ENCODE data around the gene GPRC5C. TPM values are rescaled to one million over a fixed set of nuclear protein-coding genes. Genes with fewer than 3 reads are reported as not detected.

GPRC5C gene
- total RNA-seq, 1 experiment from 2014 or later = 37.3 TPM

DNA sequence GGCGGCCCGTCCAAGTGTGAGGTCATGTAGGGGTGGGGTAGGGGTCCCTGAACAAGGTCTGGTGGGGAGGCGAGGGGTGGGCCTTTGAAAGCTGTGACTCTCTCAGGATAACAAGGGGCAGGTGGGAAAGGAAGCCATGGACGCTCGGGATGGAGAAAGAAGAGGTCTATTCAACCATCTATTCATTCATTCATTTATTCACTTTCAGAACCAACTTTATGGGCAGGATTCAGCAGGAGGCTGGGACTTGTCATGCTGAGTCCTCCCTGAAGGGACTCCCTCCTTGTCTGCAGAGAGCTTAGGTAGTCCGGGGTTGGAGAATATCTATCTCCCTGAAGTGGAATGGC, 25.9 kb downstream of the GPRC5C start:
- BruUV-seq (replicated peaks) = no TSS peak
- DNase-seq = no peak
- CTCF ChIA-PET = interaction anchor here (1.7 to 2.0 kb wide), 2 partner anchors 78 to 90 kb away, joined by 5 to 27 read pairs; no protein-coding TSS in a partner anchor
- no peaks in the 10 kb centered on the region for H3K9me3 Mint-ChIP-seq (ENCODE audit: low read depth, unreplicated experiment)
- H3K36me3 Mint-ChIP-seq (ENCODE audit: insufficient read depth, unreplicated experiment) = no peaks in the 10 kb centered on the region
- no peak overlapping the region for H3K4me3 Mint-ChIP-seq (ENCODE audit: low read depth, unreplicated experiment)
- TF ChIP-seq, protein P1, sequence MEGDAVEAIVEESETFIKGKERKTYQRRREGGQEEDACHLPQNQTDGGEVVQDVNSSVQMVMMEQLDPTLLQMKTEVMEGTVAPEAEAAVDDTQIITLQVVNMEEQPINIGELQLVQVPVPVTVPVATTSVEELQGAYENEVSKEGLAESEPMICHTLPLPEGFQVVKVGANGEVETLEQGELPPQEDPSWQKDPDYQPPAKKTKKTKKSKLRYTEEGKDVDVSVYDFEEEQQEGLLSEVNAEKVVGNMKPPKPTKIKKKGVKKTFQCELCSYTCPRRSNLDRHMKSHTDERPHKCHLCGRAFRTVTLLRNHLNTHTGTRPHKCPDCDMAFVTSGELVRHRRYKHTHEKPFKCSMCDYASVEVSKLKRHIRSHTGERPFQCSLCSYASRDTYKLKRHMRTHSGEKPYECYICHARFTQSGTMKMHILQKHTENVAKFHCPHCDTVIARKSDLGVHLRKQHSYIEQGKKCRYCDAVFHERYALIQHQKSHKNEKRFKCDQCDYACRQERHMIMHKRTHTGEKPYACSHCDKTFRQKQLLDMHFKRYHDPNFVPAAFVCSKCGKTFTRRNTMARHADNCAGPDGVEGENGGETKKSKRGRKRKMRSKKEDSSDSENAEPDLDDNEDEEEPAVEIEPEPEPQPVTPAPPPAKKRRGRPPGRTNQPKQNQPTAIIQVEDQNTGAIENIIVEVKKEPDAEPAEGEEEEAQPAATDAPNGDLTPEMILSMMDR (IDR thresholded peaks at IDR 0.05; ENCODE audit: unreplicated experiment) = no peak
- H3K27me3 Mint-ChIP-seq (ENCODE audit: unreplicated experiment) = peaks cover 47% of the 10 kb centered on the region
- intact Hi-C loops (cut with micrococcal nuclease; ENCODE audit: unreplicated experiment) = loop anchor here (1.0 to 5.0 kb wide), 3 partner anchors 35 to 78 kb away; no protein-coding TSS in a partner anchor
- H3K27ac Mint-ChIP-seq (ENCODE audit: unreplicated experiment) = no peak overlapping the region
- no peaks in the 10 kb centered on the region for H3K4me1 Mint-ChIP-seq (ENCODE audit: low read depth, unreplicated experiment)

DNA sequence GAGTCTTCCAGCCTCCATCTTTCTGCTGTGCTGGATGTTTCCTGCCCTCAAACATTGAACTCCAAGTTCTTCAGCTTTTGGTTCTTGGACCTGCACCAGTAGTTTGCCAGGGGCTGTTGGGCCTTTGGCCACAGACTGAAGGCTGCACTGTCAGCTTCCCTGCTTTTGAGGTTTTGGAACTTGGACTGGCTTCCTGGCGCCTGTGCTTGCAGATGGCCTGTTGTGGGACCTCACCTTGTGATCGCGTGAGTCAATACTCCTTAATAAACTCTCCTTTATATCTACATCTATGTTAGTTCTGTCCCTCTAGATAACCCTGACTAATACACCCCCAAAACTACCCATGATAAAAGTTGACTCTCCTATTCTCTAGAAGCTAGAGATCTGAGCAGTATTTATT, 26.9 kb downstream of the GPRC5C start:
- intact Hi-C loops (cut with micrococcal nuclease; ENCODE audit: unreplicated experiment) = loop anchor here (5.0 kb wide), 1 partner anchor 33 kb away; no protein-coding TSS in a partner anchor
- no peak overlapping the region for H3K27ac Mint-ChIP-seq (ENCODE audit: unreplicated experiment)
- H3K4me3 Mint-ChIP-seq (ENCODE audit: low read depth, unreplicated experiment) = no peak overlapping the region
- DNase-seq = no peak
- H3K36me3 Mint-ChIP-seq (ENCODE audit: insufficient read depth, unreplicated experiment) = no peaks in the 10 kb centered on the region
- peaks cover 47% of the 10 kb centered on the region for H3K27me3 Mint-ChIP-seq (ENCODE audit: unreplicated experiment)
- TF ChIP-seq, protein P1 (IDR thresholded peaks at IDR 0.05; ENCODE audit: unreplicated experiment) = no peak
- CTCF ChIA-PET = interaction anchor here (0.9 to 1.0 kb wide), 2 partner anchors 42 to 80 kb away, joined by 3 to 4 read pairs; no protein-coding TSS in a partner anchor
- no peaks in the 10 kb centered on the region for H3K9me3 Mint-ChIP-seq (ENCODE audit: low read depth, unreplicated experiment)
- no peaks in the 10 kb centered on the region for H3K4me1 Mint-ChIP-seq (ENCODE audit: low read depth, unreplicated experiment)
- BruUV-seq (replicated peaks) = no TSS peak

DNA sequence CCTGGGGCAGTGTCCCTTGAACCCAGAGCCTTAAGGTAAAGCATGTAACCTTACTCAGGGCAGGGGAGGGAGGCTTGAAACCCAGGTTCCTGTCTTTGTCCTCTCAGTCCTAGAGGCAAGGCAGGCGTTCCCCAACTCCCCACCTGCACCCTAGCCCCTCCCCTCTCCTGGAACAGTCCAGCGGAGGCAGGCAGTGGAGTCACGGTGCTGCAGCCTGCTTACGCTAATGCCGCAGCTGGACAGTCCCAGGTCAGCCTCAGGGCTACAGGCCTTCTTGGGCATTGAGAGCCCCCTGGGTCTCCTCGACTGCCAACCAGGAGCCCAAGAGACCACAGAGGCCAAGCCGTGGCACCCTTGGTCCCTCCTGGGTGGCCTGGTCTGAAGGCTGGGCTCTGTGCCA, 27.7 kb downstream of the GPRC5C start:
- H3K9me3 Mint-ChIP-seq (ENCODE audit: low read depth, unreplicated experiment) = no peaks in the 10 kb centered on the region
- no peaks in the 10 kb centered on the region for H3K36me3 Mint-ChIP-seq (ENCODE audit: insufficient read depth, unreplicated experiment)
- H3K27ac Mint-ChIP-seq (ENCODE audit: unreplicated experiment) = no peak overlapping the region
- CTCF ChIA-PET = interaction anchor here (1.0 kb wide), 1 partner anchor 81 kb away, joined by 4 read pairs; no protein-coding TSS in a partner anchor
- no peak overlapping the region for H3K4me3 Mint-ChIP-seq (ENCODE audit: low read depth, unreplicated experiment)
- H3K27me3 Mint-ChIP-seq (ENCODE audit: unreplicated experiment) = peaks cover 47% of the 10 kb centered on the region
- intact Hi-C loops (cut with micrococcal nuclease; ENCODE audit: unreplicated experiment) = loop anchor here (5.0 kb wide), 1 partner anchor 33 kb away; no protein-coding TSS in a partner anchor
- no peak for DNase-seq
- TF ChIP-seq, protein P1 (IDR thresholded peaks at IDR 0.05; ENCODE audit: unreplicated experiment) = no peak
- no peaks in the 10 kb centered on the region for H3K4me1 Mint-ChIP-seq (ENCODE audit: low read depth, unreplicated experiment)
- no TSS peak for BruUV-seq (replicated peaks)

DNA sequence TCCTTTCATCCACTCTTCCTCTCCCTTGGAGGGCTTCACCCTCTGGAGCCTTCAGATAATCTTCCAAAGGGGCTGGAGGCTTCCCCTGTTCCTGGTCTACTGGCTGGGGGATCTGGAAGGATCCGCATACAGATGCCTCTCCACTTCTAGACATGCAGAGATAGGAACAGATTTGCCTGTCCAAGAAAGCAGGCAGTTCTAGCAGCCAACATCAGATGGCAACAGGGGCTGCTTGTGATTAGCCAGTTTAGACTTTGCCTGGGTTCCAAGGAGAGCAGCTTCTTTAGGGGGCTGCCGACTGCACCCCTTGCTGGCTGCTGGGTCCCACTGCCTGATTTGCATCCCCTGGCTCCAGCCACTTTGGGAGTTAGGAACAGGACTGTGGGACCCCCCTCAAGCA, 28.4 kb downstream of the GPRC5C start:
- no peak overlapping the region for H3K4me3 Mint-ChIP-seq (ENCODE audit: low read depth, unreplicated experiment)
- no peak for DNase-seq
- TF ChIP-seq, protein P1 (IDR thresholded peaks at IDR 0.05; ENCODE audit: unreplicated experiment) = no peak
- no peaks in the 10 kb centered on the region for H3K9me3 Mint-ChIP-seq (ENCODE audit: low read depth, unreplicated experiment)
- no peaks in the 10 kb centered on the region for H3K4me1 Mint-ChIP-seq (ENCODE audit: low read depth, unreplicated experiment)
- H3K27ac Mint-ChIP-seq (ENCODE audit: unreplicated experiment) = no peak overlapping the region
- intact Hi-C loops (cut with micrococcal nuclease; ENCODE audit: unreplicated experiment) = no loop called here
- CTCF ChIA-PET = interaction anchor here (0.6 to 1.3 kb wide), 2 partner anchors 52 to 81 kb away, joined by 3 to 5 read pairs; no protein-coding TSS in a partner anchor
- no peaks in the 10 kb centered on the region for H3K36me3 Mint-ChIP-seq (ENCODE audit: insufficient read depth, unreplicated experiment)
- BruUV-seq (replicated peaks) = no TSS peak
- H3K27me3 Mint-ChIP-seq (ENCODE audit: unreplicated experiment) = peaks cover 47% of the 10 kb centered on the region

Data from Calu3 (cell line).